GM18868 (cell line): Measurements from ENCODE around the gene WWOX.

Experiments
- ATAC-seq: cut with Tn5 transposase; IDR thresholded peaks from one replicate; pipeline ENCODE4 v1.9.1; 2021; ENCODE audit warnings: mild to moderate bottlenecking, moderate library complexity; ENCODE audit not compliant: unreplicated experiment

The WWOX gene

DNA sequence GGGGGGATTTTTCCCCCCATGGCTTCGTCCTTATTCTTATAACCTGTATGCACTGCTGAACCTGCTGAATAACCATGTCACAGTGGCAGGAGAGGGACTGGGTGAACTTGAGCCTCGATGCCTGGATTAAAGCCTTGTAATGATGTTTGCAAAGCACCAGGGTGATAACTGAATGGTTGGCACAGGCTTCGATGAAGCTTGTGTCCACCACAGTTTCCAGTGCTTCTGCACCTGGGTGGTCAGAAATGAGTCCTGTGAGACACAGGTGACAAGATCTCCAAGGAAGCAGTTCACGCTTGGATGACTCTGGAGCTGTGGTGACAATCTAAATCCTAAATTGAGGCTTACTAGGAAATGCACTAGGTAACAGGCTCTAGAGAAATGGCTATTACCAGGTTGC, 771.8 kb downstream of the WWOX start:
- ATAC-seq, result no peak

DNA sequence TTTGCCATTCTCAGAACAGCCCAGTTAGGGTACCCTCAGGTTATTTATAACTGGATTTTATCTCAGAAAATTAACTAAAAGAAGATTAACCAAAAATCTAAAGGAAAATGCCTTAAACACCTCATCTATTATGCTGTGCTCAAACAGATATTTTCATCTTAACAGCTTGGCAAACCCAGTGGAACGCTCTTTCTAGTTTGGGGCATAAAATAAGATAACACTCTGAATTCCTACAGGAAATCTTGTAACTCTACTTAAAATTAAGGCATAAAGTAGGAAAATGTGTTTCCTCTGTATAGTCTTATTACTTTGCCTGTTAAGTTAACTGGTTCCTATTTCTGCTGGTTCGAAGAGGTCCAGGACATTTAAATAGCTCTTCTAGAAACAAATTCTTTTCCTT, 777.2 kb downstream of the WWOX start:
- ATAC-seq, result no peak

GRCh38 chr16:78877114-78877655, 777.7 kb downstream of the WWOX start:
- ATAC-seq, result no peak

- ATAC-seq, result no peak
Measured at GRCh38 chr16:78878570-78878969, 779.1 kb downstream of the WWOX start.

DNA sequence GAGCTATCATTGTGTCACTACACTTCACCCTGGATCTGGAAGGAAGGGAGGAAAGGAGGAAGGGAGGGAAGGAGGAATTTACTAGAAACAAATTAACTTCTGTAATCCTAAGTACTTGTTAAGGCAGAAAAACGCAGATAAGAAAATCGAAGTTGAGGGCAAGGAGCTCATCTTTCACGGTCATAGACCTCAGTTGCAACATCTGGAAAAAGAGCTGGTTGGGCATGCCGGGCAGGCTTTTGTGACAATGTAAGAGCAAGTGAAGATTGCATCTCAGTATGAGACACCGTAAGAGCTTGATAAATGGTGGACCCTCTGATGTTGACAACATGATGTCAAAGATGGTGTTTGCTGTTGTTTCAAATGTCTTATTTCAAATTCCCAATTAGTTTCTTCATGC, 779.6 kb downstream of the WWOX start:
- ATAC-seq, result no peak

DNA sequence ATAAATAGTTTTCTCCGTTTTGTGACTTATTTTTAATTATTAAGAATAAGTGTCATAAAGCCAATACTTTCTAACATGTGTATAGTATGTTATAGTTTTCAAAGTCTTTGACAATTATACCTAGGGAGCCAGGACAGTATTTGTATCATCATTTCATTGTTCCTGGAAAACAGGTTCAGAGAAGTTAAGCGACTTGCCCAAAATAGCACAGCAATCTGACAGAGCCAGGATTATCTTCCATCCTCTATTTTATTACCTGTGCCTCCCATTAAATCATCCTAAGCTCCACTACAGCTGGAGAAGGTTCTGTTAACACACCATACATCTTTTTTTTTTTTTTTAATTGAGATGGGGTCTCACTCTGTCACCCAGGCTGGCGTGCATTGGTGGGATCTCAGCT, 782.7 kb downstream of the WWOX start:
- no peak for ATAC-seq

- no peak for ATAC-seq
Measured at GRCh38 chr16:78882751-78883150, 783.3 kb downstream of the WWOX start.

- no peak for ATAC-seq
Measured at GRCh38 chr16:78884204-78884603, 784.8 kb downstream of the WWOX start.

DNA sequence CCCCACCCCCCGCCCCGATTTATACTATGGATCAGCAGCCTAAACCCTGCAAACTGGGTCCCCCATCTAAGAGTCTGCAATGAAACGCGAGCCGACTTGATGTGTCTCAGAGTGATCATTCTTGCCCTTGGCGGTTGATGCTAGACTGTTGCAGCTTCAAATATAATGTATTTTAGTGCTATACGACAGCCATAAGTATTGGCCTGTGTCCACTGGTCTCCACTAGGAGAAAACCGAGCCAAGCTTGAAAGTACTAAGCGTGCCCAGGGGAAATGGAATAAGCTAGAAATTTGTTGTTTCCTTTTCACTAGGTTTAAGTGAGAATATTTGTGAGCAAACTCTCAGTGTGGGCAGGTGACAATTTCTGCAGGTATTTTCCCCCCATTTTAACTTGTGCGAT, 789.9 kb downstream of the WWOX start:
- ATAC-seq, result no peak

GRCh38 chr16:78890373-78890895, 791.0 kb downstream of the WWOX start:
- no peak for ATAC-seq

- no peak for ATAC-seq
Measured at GRCh38 chr16:78892951-78893733, 793.7 kb downstream of the WWOX start.

GRCh38 chr16:78894886-78895285, 795.4 kb downstream of the WWOX start:
- no peak for ATAC-seq

GRCh38 chr16:78895681-78896080, 796.2 kb downstream of the WWOX start:
- no peak for ATAC-seq

DNA sequence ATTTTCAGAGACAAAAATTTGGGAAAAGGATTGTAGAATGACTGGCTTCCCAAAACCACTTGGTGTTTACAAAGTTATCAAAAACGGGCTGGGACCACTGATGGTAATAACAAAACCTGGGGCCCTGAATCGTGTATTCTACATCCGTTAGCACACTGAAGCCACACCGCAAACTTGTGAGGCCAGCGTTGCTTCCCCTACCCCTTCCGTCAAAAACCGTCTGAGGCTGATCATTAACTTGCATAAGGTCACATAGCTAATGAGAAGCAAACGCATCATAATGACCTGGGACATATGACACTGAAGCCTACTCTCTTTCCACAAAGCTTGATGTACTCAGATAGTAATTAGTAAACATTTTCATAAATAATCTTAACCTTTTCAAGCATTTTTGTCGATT, 796.8 kb downstream of the WWOX start:
- ATAC-seq, result no peak

DNA sequence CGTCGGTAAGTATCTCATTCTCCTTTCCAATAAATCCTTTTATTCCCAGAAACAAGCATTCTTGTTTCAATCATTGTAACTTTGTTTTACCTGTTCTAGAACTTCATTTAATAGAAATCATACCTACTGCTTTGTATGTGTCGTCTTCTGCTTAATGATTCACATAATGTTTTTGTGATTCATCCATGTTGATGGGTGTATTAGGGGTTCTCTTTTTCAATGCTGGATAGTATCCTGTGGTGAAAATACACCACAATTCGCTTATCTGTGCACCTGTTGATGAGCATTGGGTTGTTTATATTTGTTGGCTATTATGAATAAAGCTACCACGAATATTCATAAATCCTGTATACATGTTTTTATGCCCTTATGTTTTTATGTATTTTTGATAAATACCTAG, 797.8 kb downstream of the WWOX start:
- ATAC-seq, result no peak

DNA sequence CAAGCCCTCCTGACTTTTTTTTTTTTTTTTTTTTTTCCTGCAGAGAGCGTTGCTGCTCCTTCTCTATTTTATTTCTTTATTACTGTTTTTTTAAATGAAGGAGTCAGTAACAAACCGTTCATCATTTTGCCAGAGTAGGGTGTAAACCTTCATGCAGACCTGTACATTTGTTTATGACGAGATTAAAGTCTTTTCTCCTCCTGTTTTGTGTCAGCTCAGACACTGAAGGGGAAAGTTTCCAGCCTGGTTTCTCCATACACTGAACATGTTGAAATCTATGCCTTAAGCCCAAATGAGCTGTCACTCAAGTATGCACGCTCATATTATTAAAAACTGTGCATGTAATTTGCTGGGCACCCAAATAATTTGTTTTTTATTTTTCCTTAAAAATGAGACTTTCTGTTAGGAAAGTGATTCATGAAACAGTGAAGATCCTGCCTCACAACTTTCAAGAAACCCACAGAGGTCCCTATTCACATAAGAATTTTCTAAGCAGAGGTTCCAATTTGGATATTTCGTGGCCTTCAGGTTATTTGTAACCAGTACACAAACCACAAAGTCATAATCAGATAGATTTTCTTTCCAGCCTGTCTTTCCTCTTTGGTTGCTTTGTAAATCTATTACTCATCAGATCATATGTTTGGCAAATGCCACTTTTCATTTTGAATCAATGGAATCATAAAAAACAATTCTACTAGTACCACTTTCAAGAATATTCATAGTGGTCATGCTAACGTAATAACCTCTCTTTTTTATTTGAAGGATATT, 800.8 kb downstream of the WWOX start:
- ATAC-seq, result no peak

DNA sequence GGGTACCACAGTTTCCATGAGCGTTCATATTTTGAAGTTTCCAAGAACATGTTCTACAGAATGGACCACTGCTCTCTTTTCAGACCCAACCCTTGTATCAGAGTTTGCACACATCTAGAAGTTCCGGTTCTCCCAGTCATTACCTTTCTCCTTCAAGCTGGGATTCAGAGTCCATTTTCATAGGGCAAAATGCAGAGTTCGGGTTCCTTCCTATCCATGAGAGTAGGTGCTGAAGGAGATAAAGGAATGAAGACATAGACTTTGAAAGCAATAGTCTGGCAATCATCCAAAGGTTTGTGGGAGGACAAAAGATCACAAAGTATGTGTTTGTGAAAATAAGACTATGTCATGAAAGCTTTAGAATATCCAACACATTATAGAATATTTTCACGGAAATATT, 801.5 kb downstream of the WWOX start:
- ATAC-seq, result no peak

DNA sequence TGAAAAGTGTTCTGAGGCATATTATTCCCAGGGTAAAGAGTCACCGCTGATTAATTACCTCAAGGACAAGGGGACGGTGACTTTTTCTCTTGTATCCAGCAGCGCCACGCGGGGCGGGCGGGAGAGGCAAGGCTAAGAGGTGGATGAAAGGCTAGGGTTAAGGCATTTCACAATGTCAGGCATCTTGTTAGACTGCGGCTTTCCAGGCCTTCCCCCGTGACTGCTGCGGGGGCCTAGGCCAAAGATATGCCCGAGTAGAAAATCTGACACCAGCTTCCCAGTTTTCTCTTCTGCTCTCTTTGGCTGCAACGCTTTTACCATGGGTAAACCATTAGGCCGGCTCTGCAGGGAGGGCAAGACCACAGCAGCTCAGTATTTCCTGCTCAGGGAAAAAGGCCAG, 802.9 kb downstream of the WWOX start:
- ATAC-seq, result no peak

- no peak for ATAC-seq
Measured at GRCh38 chr16:78903237-78903636, 803.8 kb downstream of the WWOX start.

DNA sequence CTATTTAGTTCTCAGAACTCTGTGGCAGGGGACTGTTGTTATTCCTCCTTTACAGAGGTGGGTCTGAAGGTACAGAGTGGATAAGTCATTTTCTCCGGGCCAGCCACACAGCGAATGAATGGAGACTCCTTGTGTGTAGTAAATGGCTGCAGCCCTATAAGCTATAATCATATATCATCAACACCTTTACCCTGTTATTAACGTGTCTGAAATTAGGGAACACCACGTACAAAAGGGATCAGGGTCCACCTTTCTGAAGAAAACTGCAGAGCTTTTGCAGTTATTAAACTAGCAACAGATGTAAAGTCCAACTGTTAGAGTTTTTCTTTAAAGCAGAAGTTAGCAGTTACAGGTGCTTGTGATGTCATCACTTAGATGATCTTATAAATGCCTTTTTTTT, 804.4 kb downstream of the WWOX start:
- no peak for ATAC-seq

- ATAC-seq, result no peak
Measured at GRCh38 chr16:78906135-78906534, 806.7 kb downstream of the WWOX start.

GRCh38 chr16:78909226-78909625, 809.8 kb downstream of the WWOX start:
- ATAC-seq, result no peak
